NK-92 (cell line): Measurements from ENCODE around the gene KCNA1.
"Not testable (repeated sequence)": the region's sequence is repeated elsewhere in the genome, so short reads cannot be mapped to it uniquely, and the experiment has no call there.

Experiments
- DNase-seq: peaks from one replicate; lab custom pipeline; 2025; ENCODE audit not compliant: unreplicated experiment; lab: John Stamatoyannopoulos, UW

Gene KCNA1

GRCh38 chr12:4909734-4910501 lies at the start of gene KCNA1:
TSS of gene KCNA1 (plus strand) at chr12:4909905. CDS start at chr12:4911379, 1,474 bp downstream.
- DNase-seq, result no peak

GRCh38 chr12:4860741-4861140 lies 49.0 kb upstream of the KCNA1 start:
- no peak for DNase-seq

- no peak for DNase-seq
Observed at GRCh38 chr12:4862809-4863208, 46.9 kb upstream of the KCNA1 start.

- DNase-seq, result no peak
Observed at GRCh38 chr12:4864575-4864974, 45.1 kb upstream of the KCNA1 start.

DNA sequence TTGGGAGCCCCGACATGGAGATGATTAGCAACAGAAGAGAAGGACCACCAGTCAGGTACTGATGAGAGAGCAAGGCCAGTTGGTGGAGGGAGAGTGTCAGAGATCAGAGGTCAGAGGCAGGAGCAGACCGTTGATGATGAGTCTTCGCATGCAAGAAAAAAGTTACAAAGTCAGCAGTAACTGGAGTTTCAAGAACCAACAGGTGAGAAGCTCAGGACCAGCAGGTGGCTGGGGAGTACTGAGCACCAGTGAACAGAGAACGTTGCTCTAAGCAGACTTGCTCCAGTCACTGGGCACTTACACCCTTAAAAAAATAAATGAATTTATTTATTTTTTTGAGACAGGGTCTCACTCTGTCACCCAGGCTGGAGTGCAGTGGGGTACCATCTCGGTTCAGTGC lies 44.5 kb upstream of the KCNA1 start:
- DNase-seq, result no peak

GRCh38 chr12:4866299-4866698 lies 43.4 kb upstream of the KCNA1 start:
- DNase-seq, result no peak

DNA sequence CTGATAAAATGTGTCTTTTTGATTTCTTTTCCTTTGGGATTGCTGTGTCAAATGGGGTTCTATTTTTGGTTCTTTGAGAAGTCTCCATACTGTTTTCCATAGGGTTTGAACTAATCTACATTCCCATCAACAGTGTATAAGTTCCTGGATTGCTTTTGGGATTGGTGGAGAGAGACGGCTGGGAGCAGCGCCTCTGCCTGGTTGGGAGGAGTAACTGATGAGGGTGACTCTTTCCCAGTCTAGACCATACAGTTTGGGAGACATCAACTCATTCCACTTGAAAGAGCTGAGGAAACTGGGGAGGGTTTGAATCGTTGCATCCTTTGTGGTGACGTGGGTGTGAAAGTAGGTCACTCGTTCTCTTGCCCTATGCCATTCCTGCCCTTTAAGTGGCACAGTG lies 42.3 kb upstream of the KCNA1 start:
- DNase-seq, result no peak

DNA sequence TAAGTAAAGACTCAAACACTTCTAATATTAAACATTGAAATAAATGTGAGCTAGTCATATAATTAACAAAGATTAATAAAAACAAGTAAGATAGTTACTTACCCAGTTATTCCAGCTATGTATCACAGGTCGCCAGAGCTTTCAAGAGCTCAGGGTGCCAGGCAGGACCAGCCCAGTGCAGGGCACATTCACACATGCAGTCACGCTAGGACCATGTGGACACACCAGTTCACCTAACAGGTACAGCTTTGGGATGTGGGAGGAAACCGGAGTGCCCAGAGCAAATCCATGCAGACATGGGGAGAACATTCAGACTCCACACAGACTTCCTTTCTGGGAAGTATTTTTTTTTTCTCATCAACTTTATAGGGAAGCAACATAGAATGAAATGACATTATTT lies 39.3 kb upstream of the KCNA1 start:
- no peak for DNase-seq

DNA sequence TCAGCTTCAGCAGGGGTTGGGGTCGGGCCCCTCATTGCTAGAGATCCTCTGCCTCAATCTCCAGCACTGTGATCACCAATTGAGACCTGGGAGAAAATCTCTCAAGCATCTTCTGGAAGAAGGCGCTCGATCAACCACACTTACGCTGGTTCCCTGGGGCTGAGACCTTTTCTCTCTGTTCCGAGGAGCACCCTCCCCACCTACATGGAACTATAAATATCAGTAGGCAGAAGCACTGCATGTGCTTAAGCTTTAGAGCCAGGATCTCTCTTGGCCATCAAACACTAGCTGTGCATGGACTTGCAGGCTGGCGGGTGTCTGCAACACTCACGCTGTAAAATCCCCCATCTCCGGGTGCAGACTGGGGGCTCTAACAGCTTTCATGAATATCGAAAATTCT lies 38.2 kb upstream of the KCNA1 start:
- no peak for DNase-seq

- DNase-seq, result no peak
Observed at GRCh38 chr12:4873947-4874346, 35.8 kb upstream of the KCNA1 start.

GRCh38 chr12:4874671-4875070 lies 35.0 kb upstream of the KCNA1 start:
- no peak for DNase-seq

DNA sequence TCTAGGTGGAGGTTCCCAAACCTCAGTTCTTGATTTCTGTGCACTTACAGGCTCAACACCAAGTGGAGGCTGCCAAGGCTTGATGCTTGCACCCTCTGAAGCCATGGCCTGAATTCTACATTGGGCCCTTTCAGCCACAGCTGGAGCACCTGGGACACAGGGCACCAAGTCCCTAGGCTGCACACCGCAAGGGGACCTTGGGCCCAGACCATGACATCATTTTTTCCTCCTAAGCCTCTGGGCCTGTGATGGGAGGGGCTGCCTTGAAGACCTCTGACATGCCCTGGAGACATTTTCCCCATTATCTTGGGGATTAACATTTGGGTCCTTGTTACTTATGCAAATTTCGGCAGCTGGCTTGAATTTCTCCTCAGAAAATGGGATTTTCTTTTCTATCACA lies 30.2 kb upstream of the KCNA1 start:
- DNase-seq, result not testable (repeated sequence)

GRCh38 chr12:4881266-4882064 lies 28.2 kb upstream of the KCNA1 start:
- DNase-seq, result no peak

DNA sequence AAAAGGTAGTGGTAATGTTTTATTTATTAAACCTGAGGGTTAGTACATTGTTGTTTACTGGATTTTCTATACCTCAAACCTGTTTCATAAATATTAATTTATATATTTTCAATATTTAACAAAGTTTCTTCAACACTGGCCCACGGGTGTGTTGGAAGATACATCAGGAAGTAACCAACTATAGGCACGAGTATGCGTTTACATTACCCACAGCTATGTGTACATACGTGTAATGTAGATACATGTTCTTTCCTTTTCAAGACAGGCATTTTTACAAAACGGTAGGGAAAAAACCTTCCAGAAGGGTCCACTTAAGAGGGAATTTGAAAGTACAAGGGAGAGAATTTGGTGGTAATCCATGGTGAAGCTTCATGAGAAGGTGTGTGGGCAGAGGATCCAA lies 17.8 kb upstream of the KCNA1 start:
- DNase-seq, result no peak

GRCh38 chr12:4892418-4892817 lies 17.3 kb upstream of the KCNA1 start:
- DNase-seq, result no peak

GRCh38 chr12:4894019-4894418 lies 15.7 kb upstream of the KCNA1 start:
- no peak for DNase-seq

DNA sequence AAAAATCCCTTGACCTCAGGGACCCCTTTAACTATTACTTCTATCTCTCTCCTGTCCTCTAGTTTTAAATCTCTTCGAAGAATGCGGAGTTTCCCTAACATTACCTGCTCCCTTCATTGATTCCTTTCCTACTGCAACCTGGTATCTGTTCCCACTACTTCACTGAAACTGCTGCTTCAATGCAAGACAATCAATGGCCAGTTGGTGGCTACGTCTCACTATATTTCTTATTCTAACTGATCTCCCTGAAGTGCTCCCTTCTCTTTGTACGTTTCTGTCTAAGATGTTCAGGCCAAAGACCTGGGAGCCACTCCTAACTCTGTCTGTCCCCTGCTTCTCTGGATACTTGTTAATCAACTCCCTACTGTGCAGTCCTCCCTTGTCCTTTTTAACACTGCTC lies 10.3 kb upstream of the KCNA1 start:
- no peak for DNase-seq

DNA sequence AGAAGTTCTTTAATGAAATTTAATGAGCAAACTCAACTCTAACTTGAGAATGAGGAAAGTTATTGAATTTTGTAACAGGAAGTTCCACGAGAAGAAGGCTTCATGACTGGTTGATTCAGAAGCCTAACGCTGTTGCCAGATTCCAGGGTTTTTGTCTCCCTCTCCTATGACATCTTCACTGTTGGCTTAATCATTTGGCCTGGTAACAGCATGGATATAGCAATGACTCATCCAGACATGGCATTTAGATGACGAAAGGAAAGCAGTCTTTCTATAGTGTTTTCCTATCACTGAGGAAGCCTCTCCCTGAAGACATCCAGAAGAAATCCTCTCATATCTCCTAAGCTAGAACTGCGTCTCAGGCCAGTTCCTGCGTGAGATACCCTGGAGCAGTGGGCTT lies 9.4 kb upstream of the KCNA1 start:
- no peak for DNase-seq

DNA sequence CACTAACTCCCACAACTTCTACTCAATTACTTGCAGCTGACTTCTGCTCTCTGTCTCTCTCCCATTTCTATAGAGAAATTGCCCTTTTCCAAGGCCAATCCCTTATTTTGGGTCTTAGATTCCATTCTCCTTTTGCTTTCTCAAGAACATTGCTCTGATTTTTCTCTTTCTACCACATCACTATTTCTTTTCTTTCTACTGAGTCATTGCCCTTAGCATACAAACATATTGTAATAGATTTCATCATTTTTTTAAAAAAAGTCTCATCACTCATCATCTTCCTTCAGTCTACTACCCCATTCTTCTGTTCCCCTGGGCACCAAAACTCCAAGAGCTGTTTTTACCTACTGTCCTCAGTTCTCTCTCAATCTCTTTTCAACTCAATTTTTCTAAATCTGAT lies 4.4 kb upstream of the KCNA1 start:
- DNase-seq, result no peak

GRCh38 chr12:4908684-4909409 lies 858 bp upstream of the KCNA1 start:
- no peak for DNase-seq

GRCh38 chr12:4909410-4909733 lies 333 bp upstream of the KCNA1 start:
- no peak for DNase-seq
